Activated CD4-positive, alpha-beta memory T cell treated with anti-CD3 and anti-CD28 coated beads for 36 hours (primary cell): ENCODE results near the gene CYBRD1. TPM values are rescaled to one million over a fixed set of nuclear protein-coding genes. Genes with fewer than 3 reads are reported as not detected.

Experiments used
- CTCF ChIA-PET: fragments of 350-600 bp; sonication (Branson Sonifier 250); formaldehyde crosslinking; loops from one replicate; lab custom pipeline; 2021; ENCODE audit warnings: antibody characterized with exemption, inconsistent platforms; lab: Charles Lee
- POLR2A ChIA-PET: fragments of 350-600 bp; sonication (Branson Sonifier 250); formaldehyde crosslinking; loops from one replicate; lab custom pipeline; 2021; ENCODE audit warnings: antibody characterized with exemption; lab: Charles Lee
- DNase-seq: peaks from one replicate; pipeline ENCODE4 v3.0.0-alpha.2; 2020
- H3K27ac Mint-ChIP-seq: one replicate; pipeline ENCODE4 v1.8.0; 2021; ENCODE audit warnings: mixed read lengths
- H3K27me3 Mint-ChIP-seq: one replicate; pipeline ENCODE4 v1.8.0; 2021; ENCODE audit warnings: mixed read lengths
- H3K36me3 Mint-ChIP-seq: one replicate; pipeline ENCODE4 v1.8.0; 2021; ENCODE audit warnings: mixed read lengths
- H3K4me1 Mint-ChIP-seq: one replicate; pipeline ENCODE4 v1.8.0; 2021; ENCODE audit warnings: low read depth, mixed read lengths
- H3K4me3 Mint-ChIP-seq: one replicate; pipeline ENCODE4 v1.8.0; 2021; ENCODE audit warnings: mild to moderate bottlenecking, mixed read lengths
- H3K9me3 Mint-ChIP-seq: one replicate; pipeline ENCODE4 v1.8.0; 2021; ENCODE audit warnings: mixed read lengths
- intact Hi-C: fragments of 100-400 bp; cut with micrococcal nuclease; formaldehyde crosslinking; loops from one replicate; pipeline ENCODE4 v1.15.1; 2023
- total RNA-seq, 2 experiments: library from RNA; stranded (reverse); gene quantifications; one replicate each; pipeline ENCODE4 v1.2.3, GENCODE V29; 2021

The CYBRD1 gene
- total RNA-seq, 2 experiments from 2014 or later: 0.86 to 0.99 TPM

DNA sequence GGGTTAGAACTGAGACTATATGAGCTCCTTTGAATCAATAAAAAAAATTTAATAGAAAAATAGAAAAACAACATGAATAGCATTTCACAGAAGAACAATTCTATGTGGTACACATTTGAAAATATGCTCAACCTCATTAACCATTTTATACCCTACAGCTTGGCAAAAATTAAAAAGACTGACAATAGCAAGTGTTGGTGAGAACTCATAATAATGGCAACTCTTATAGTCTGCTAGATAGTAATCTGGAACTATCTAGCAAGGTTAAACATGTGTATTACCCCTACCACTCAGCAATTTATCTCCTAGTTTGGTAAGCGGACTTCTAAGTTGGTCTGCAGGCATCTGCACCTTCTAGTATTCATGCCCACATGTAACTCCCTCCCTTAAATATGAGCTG, 67.8 kb downstream of the CYBRD1 start:
- DNase-seq: no peak
- Mint-ChIP-seq H3K4me1 (no peaks in the 10 kb centered on the region), H3K27ac (no peak overlapping the region), H3K27me3 (peaks cover 3% of the 10 kb centered on the region), H3K36me3 (no peaks in the 10 kb centered on the region), H3K9me3 (peaks cover 5% of the 10 kb centered on the region), H3K4me3 (no peak overlapping the region)
- CTCF ChIA-PET: interaction anchor here (0.8 to 1.4 kb wide), 3 partner anchors 9 to 16 kb away, joined by 3 to 6 read pairs (median 4); no protein-coding TSS in a partner anchor
- POLR2A ChIA-PET: interaction anchor here (0.6 kb wide), 1 partner anchor 255 kb away, joined by 5 read pairs; no protein-coding TSS in a partner anchor
- intact Hi-C loops: no loop called here

DNA sequence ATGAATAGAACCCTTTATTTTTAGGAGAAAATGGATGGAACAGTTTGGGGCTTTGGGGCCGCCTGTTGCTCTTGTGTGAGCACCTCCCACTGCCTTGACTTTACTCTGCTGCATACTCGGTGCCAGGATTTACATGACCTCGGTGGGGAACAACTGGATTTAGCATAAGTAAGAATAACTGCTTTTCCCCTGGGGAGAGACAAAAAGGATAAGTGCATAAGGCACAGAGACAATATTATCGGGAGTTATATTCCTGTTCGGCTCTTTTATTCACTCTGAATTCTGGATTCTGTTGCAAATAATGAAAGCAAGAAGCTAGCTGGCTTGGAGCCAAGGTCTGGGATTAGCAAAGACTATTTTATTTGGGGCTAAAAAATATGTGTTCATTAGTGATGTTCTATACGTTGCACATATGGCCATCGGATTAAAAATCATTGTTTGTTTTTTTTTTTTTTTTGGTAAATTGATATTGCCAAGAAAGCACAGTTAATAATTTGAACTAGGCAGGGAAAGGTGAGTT, 69.8 kb downstream of the CYBRD1 start:
- intact Hi-C loops: no loop called here
- Mint-ChIP-seq H3K4me1 (no peaks in the 10 kb centered on the region), H3K36me3 (no peaks in the 10 kb centered on the region), H3K27ac (no peak overlapping the region), H3K27me3 (peaks cover 3% of the 10 kb centered on the region), H3K4me3 (no peak overlapping the region), H3K9me3 (peaks cover 5% of the 10 kb centered on the region)
- DNase-seq: no peak
- POLR2A ChIA-PET: no interaction called here
- CTCF ChIA-PET: no interaction called here

DNA sequence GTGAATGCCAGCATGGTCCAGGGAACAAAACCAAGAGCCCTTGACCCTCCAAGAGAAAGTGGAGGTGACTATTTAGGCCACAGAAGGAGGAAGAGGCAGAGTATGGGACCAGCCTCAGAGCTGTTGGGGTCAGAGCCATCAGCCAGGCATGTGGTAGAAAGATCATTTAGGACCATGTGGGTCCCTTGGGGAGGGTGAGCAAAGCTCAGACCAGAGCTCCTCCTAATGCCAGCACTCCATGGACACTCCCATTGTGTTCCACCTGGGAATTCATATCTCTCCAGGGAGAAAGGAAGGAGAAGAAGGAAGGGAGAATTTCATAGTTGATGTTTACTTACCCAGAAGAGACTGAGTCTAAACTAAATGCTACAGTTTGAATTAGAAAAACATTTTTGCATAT, 73.2 kb downstream of the CYBRD1 start:
- H3K4me3 Mint-ChIP-seq: no peak overlapping the region
- H3K9me3 Mint-ChIP-seq: peaks cover 2% of the 10 kb centered on the region
- no peak for DNase-seq
- intact Hi-C loops: loop anchor here (5.0 kb wide), 2 partner anchors 92 to 872 kb away; partner anchors contain the start of gene DYNC1I2
- no peak overlapping the region for H3K27ac Mint-ChIP-seq
- H3K27me3 Mint-ChIP-seq: peaks cover 6% of the 10 kb centered on the region
- H3K36me3 Mint-ChIP-seq: no peaks in the 10 kb centered on the region
- ChIA-PET POLR2A (no interaction called here), CTCF (interaction anchor here (0.6 to 1.0 kb wide), 2 partner anchors 390 to 532 kb away, joined by 3 to 6 read pairs; no protein-coding TSS in a partner anchor)
- peaks cover 2% of the 10 kb centered on the region for H3K4me1 Mint-ChIP-seq

DNA sequence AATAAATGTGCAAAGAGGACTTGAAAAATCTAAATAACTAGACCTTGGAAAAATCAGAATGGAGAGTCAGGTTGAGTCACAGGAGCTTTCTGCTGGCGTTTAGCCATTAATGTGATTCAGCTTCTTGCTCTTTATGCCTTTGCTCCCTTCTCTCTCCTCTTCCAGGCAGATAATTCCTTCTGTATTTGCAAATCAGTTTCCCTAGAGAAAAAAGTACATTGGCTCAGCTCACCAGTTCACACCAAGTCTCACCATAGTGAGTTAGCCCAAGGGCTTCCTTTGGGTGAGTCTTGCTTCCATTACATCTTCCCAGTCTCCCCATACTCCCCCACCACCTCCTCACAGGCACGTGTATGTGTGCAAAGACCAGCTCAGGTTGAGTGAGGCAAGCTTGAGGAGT, 73.6 kb downstream of the CYBRD1 start:
- POLR2A ChIA-PET: no interaction called here
- Mint-ChIP-seq H3K27ac (no peak overlapping the region), H3K36me3 (no peaks in the 10 kb centered on the region)

GRCh38 chr2:171598713-171599319, 76.5 kb downstream of the CYBRD1 start:
- Mint-ChIP-seq H3K27me3 (peaks cover 4% of the 10 kb centered on the region), H3K27ac (no peak overlapping the region), H3K4me1 (peaks cover 2% of the 10 kb centered on the region), H3K36me3 (no peaks in the 10 kb centered on the region), H3K4me3 (no peak overlapping the region), H3K9me3 (no peaks in the 10 kb centered on the region)
- POLR2A ChIA-PET: no interaction called here
- peak; percentile 47 for DNase-seq
- CTCF ChIA-PET: interaction anchor here (0.6 to 2.9 kb wide), 31 partner anchors 9 to 1119 kb away, joined by 3 to 20 read pairs (median 4); partner anchors contain the start of genes DLX2 and DYNC1I2
- intact Hi-C loops: loop anchor here (1.0 to 5.0 kb wide), 4 partner anchors 88 to 868 kb away; partner anchors contain the start of gene DYNC1I2

More for the DNA sequence above, 73.6 kb downstream of the CYBRD1 start:
- DNase-seq: no peak
- Mint-ChIP-seq H3K27me3 (peaks cover 6% of the 10 kb centered on the region), H3K4me3 (no peak overlapping the region), H3K9me3 (no peaks in the 10 kb centered on the region), H3K4me1 (peaks cover 2% of the 10 kb centered on the region)
- CTCF ChIA-PET: interaction anchor here (1.0 kb wide), 1 partner anchor 532 kb away, joined by 5 read pairs; no protein-coding TSS in a partner anchor
- intact Hi-C loops: loop anchor here (5.0 kb wide), 2 partner anchors 91 to 871 kb away; partner anchors contain the start of gene DYNC1I2

GRCh38 chr2:171600126-171600525, 77.9 kb downstream of the CYBRD1 start:
- Mint-ChIP-seq H3K27ac (no peak overlapping the region), H3K4me3 (no peak overlapping the region), H3K4me1 (peaks cover 2% of the 10 kb centered on the region), H3K9me3 (no peaks in the 10 kb centered on the region), H3K36me3 (no peaks in the 10 kb centered on the region), H3K27me3 (peaks cover 4% of the 10 kb centered on the region)
- no peak for DNase-seq
- POLR2A ChIA-PET: no interaction called here
- CTCF ChIA-PET: interaction anchor here (0.8 to 2.9 kb wide), 5 partner anchors 10 to 527 kb away, joined by 3 to 20 read pairs (median 4); no protein-coding TSS in a partner anchor
- intact Hi-C loops: no loop called here

DNA sequence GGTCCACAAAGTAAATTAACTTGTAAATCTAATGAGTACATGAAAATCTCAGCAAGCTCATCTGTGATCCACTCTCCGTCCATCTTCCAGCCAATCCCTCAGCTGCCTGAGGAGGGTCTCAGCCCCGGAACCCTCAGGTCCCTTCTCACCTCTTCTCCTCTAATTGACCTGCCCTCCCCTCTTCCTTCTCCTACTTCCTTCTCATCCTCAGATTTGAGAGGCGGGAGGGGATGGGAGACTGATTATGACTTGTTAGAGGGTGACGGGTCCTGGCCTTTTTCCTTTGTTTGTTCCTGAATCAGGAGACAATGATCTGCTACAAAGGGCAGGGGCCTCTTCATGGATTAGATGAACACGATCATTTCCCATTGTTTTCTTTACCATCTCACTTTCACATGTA, 80.1 kb downstream of the CYBRD1 start:
- no peak overlapping the region for H3K4me3 Mint-ChIP-seq
- peaks cover 6% of the 10 kb centered on the region for H3K27me3 Mint-ChIP-seq
- ChIA-PET CTCF (interaction anchor here (1.3 kb wide), 1 partner anchor 15 kb away, joined by 4 read pairs; no protein-coding TSS in a partner anchor), POLR2A (interaction anchor here (0.8 kb wide), 1 partner anchor 23 kb away, joined by 3 read pairs; no protein-coding TSS in a partner anchor)
- H3K36me3 Mint-ChIP-seq: no peaks in the 10 kb centered on the region
- no peaks in the 10 kb centered on the region for H3K9me3 Mint-ChIP-seq
- intact Hi-C loops: no loop called here
- no peak for DNase-seq
- peaks cover 2% of the 10 kb centered on the region for H3K4me1 Mint-ChIP-seq
- H3K27ac Mint-ChIP-seq: no peak overlapping the region

Other genes starting within 250 kb of the CYBRD1 start
- 10 to 100 TPM; 33.3 to 40.9 TPM for gene METTL8, start 88.5 kb upstream of the CYBRD1 start, total RNA-seq
- gene DCAF17, start 88.2 kb upstream of the CYBRD1 start, total RNA-seq: 10 to 100 TPM; 14.1 to 14.7 TPM
- gene DYNC1I2, start 165.0 kb downstream of the CYBRD1 start, total RNA-seq: 10 to 100 TPM; 54.2 to 55.8 TPM